ENCODE data around the gene IL1RAPL1.

IL1RAPL1 gene

GRCh38 chrX:28988246-28988645, 401.0 kb downstream of the IL1RAPL1 start:
- no peak for TF ChIP-seq CTCF (IDR thresholded peaks at IDR 0.05)
- H3K36me3 ChIP-seq = no peaks in the 10 kb centered on the region
- no peaks in the 10 kb centered on the region for H3K9me3 ChIP-seq
- no peaks in the 10 kb centered on the region for H3K27me3 ChIP-seq
- H3K4me1 ChIP-seq (ENCODE audit: control insufficient read depth in 1 of 2, insufficient read depth in 1 of 2, low read depth in 1 of 2, low read length in 1 of 2) = no peaks in the 10 kb centered on the region
- no peak overlapping the region for H3K4me3 ChIP-seq (ENCODE audit: low read depth in 1 of 2, low read length in 1 of 2)
- H3K27ac ChIP-seq = no peak overlapping the region

- no peak overlapping the region for H3K27ac ChIP-seq
- H3K27me3 ChIP-seq = no peaks in the 10 kb centered on the region
- H3K4me3 ChIP-seq (ENCODE audit: low read depth in 1 of 2, low read length in 1 of 2) = no peak overlapping the region
- H3K9me3 ChIP-seq = no peaks in the 10 kb centered on the region
- no peaks in the 10 kb centered on the region for H3K4me1 ChIP-seq (ENCODE audit: control insufficient read depth in 1 of 2, insufficient read depth in 1 of 2, low read depth in 1 of 2, low read length in 1 of 2)
- H3K36me3 ChIP-seq = no peaks in the 10 kb centered on the region
- no peak for TF ChIP-seq CTCF (IDR thresholded peaks at IDR 0.05)
These were observed 410.6 kb downstream of the IL1RAPL1 start for GRCh38 chrX:28997706-28998463.

GRCh38 chrX:28998609-28999135, 411.4 kb downstream of the IL1RAPL1 start:
- H3K27me3 ChIP-seq = no peaks in the 10 kb centered on the region
- no peaks in the 10 kb centered on the region for H3K36me3 ChIP-seq
- no peak for TF ChIP-seq CTCF (IDR thresholded peaks at IDR 0.05)
- no peak overlapping the region for H3K4me3 ChIP-seq (ENCODE audit: low read depth in 1 of 2, low read length in 1 of 2)
- H3K4me1 ChIP-seq (ENCODE audit: control insufficient read depth in 1 of 2, insufficient read depth in 1 of 2, low read depth in 1 of 2, low read length in 1 of 2) = no peaks in the 10 kb centered on the region
- no peaks in the 10 kb centered on the region for H3K9me3 ChIP-seq
- H3K27ac ChIP-seq = no peak overlapping the region

GRCh38 chrX:29012867-29013266, 425.6 kb downstream of the IL1RAPL1 start:
- TF ChIP-seq CTCF (IDR thresholded peaks at IDR 0.05) = no peak
- Histone ChIP-seq H3K27me3 (no peaks in the 10 kb centered on the region), H3K36me3 (no peaks in the 10 kb centered on the region), H3K4me3 (ENCODE audit: low read depth in 1 of 2, low read length in 1 of 2) (no peak overlapping the region), H3K27ac (no peak overlapping the region), H3K9me3 (no peaks in the 10 kb centered on the region), H3K4me1 (ENCODE audit: control insufficient read depth in 1 of 2, insufficient read depth in 1 of 2, low read depth in 1 of 2, low read length in 1 of 2) (no peaks in the 10 kb centered on the region)

GRCh38 chrX:29023207-29023606, 436.0 kb downstream of the IL1RAPL1 start:
- H3K4me3 ChIP-seq (ENCODE audit: low read depth in 1 of 2, low read length in 1 of 2) = no peak overlapping the region
- TF ChIP-seq CTCF (IDR thresholded peaks at IDR 0.05) = no peak
- H3K27ac ChIP-seq = no peak overlapping the region
- no peaks in the 10 kb centered on the region for H3K9me3 ChIP-seq
- H3K27me3 ChIP-seq = no peaks in the 10 kb centered on the region
- no peaks in the 10 kb centered on the region for H3K36me3 ChIP-seq
- no peaks in the 10 kb centered on the region for H3K4me1 ChIP-seq (ENCODE audit: control insufficient read depth in 1 of 2, insufficient read depth in 1 of 2, low read depth in 1 of 2, low read length in 1 of 2)

Measured in neutrophil (primary cell).